ENCODE data around the gene GSE1.

GRCh38 chr16:85695196-85696128 lies 82.3 kb downstream of the GSE1 start:
- TF ChIP-seq MNT (IDR thresholded peaks at IDR 0.05) (no peak), DNMT3B (CRISPR knock-in tag; conservative IDR thresholded peaks at IDR 0.05) (no peak), FOSL1 (CRISPR knock-in tag; IDR thresholded peaks at IDR 0.05; ENCODE audit: borderline replicate concordance) (no peak), EED (CRISPR knock-in tag; IDR thresholded peaks at IDR 0.05) (no peak), ATF6 (CRISPR knock-in tag; conservative IDR thresholded peaks at IDR 0.05) (no peak), SIX1 (CRISPR knock-in tag; IDR thresholded peaks at IDR 0.05; ENCODE audit: borderline replicate concordance) (no peak), CTCF (CRISPR knock-in tag; IDR thresholded peaks at IDR 0.05) (no peak), SP4 (CRISPR knock-in tag; IDR thresholded peaks at IDR 0.05) (no peak)
